HepG2 (cell line): ENCODE measurements around the gene MPC2. TPM values are rescaled to one million over a fixed set of nuclear protein-coding genes. Genes with fewer than 3 reads are reported as not detected.
A peak's percentile ranks its signal among the peaks of the same experiment; 100 is the strongest.

Source experiments
- ATF7-NPFF ChIP-seq: sonication (generic); formaldehyde crosslinking; IDR thresholded peaks from 2 replicates; pipeline ENCODE4 v1.8.1; 2023; ENCODE audit warnings: mild to moderate bottlenecking, low read depth, missing genetic modification reagents, moderate library complexity
- BHLHE40 ChIP-seq: IDR thresholded peaks from 2 replicates; pipeline ENCODE4 v1.6.1; 2011; ENCODE audit warnings: low read length, improper control_type of control experiment
- KAT7 ChIP-seq: IDR thresholded peaks from 2 replicates; pipeline ENCODE4 v1.6.1; 2018; ENCODE audit warnings: borderline replicate concordance, missing compliant biosample characterization
- KMT2A ChIP-seq: sonication (generic); formaldehyde crosslinking; IDR thresholded peaks from 2 replicates; pipeline ENCODE4 v1.4.0; 2020; ENCODE audit warnings: missing genetic modification reagents
- LCORL ChIP-seq, 2 experiments: fragments of 450-650 bp in 1 of 2; sonication (generic) in 1 of 2; formaldehyde crosslinking in 1 of 2; IDR thresholded peaks; 2 replicates each; pipeline versions ENCODE4 v1.5.0 to v1.6.1; 2017 to 2020; ENCODE audit warnings: antibody characterized with exemption in 1 of 2, missing genetic modification reagents in 1 of 2
- PHF20 ChIP-seq: sonication (generic); formaldehyde crosslinking; IDR thresholded peaks from 2 replicates; pipeline ENCODE4 v1.5.0; 2020; ENCODE audit warnings: mild to moderate bottlenecking, missing genetic modification reagents
- PITX1 ChIP-seq: sonication (generic); formaldehyde crosslinking; IDR thresholded peaks from 2 replicates; pipeline ENCODE4 v1.5.1; 2020; ENCODE audit warnings: mild to moderate bottlenecking, missing genetic modification reagents
- RAD21 ChIP-seq: fragments of 450-650 bp; formaldehyde crosslinking; IDR thresholded peaks from 2 replicates; pipeline ENCODE4 v1.5.0; 2020; ENCODE audit warnings: mild to moderate bottlenecking
- TGIF2 ChIP-seq: IDR thresholded peaks from 2 replicates; pipeline ENCODE4 v1.6.1; 2016; ENCODE audit warnings: control low read depth, missing compliant biosample characterization
- ZEB1 ChIP-seq: IDR thresholded peaks from 2 replicates; pipeline ENCODE4 v1.6.1; 2012; ENCODE audit warnings: mild to moderate bottlenecking, low read depth, inconsistent platforms; ENCODE audit not compliant: insufficient replicate concordance
- ZFP36L1 ChIP-seq: sonication (generic); formaldehyde crosslinking; IDR thresholded peaks from 2 replicates; pipeline ENCODE4 v1.8.0; 2022; ENCODE audit warnings: mild to moderate bottlenecking, missing genetic modification reagents, moderate library complexity
- ZFP41 ChIP-seq: sonication (generic); formaldehyde crosslinking; IDR thresholded peaks from 2 replicates; pipeline ENCODE4 v1.4.0; 2020; ENCODE audit warnings: mild to moderate bottlenecking, missing genetic modification reagents, borderline replicate concordance
- ZIK1 ChIP-seq: sonication (generic); formaldehyde crosslinking; IDR thresholded peaks from 2 replicates; pipeline ENCODE4 v1.5.0; 2020; ENCODE audit warnings: mild to moderate bottlenecking, low read depth, missing genetic modification reagents, borderline replicate concordance
- ZNF12 ChIP-seq: sonication (generic); formaldehyde crosslinking; IDR thresholded peaks from 2 replicates; pipeline ENCODE4 v1.5.0; 2020; ENCODE audit warnings: missing genetic modification reagents
- ZNF17 ChIP-seq: sonication (generic); formaldehyde crosslinking; IDR thresholded peaks from 2 replicates; pipeline ENCODE4 v1.5.0; 2020; ENCODE audit warnings: mild to moderate bottlenecking, missing genetic modification reagents
- ZNF33A ChIP-seq: sonication (generic); formaldehyde crosslinking; IDR thresholded peaks from 2 replicates; pipeline ENCODE4 v1.5.1; 2020; ENCODE audit warnings: missing genetic modification reagents, mild to moderate bottlenecking, moderate library complexity, borderline replicate concordance
- ZNF577 ChIP-seq: sonication (generic); formaldehyde crosslinking; IDR thresholded peaks from 2 replicates; pipeline ENCODE4 v1.4.0; 2020; ENCODE audit warnings: mild to moderate bottlenecking, low read depth, missing genetic modification reagents, borderline replicate concordance
- ZNF644 ChIP-seq: IDR thresholded peaks from 2 replicates; pipeline ENCODE4 v1.6.1; 2016; ENCODE audit warnings: low read depth
- ZNF674 ChIP-seq: sonication (generic); formaldehyde crosslinking; IDR thresholded peaks from 2 replicates; pipeline ENCODE4 v1.5.0; 2020; ENCODE audit warnings: low read depth, mild to moderate bottlenecking, missing genetic modification reagents
- ZNF772 ChIP-seq: sonication (generic); formaldehyde crosslinking; IDR thresholded peaks from 2 replicates; pipeline ENCODE4 v1.5.0; 2020; ENCODE audit warnings: mild to moderate bottlenecking, missing genetic modification reagents
- ZNF792 ChIP-seq: IDR thresholded peaks from 2 replicates; pipeline ENCODE4 v1.6.1; 2016
- polyA plus RNA-seq, 8 experiments: library from polyadenylated mRNA; depleted of rRNA in 3 of 8; stranded (reverse) in 7 of 8; unstranded in 1 of 8; fragments of >200 nt; fragmentation: Illumina TruSeq in 4 of 8; extraction: Trizol in 4 of 8; gene quantifications; 2 replicates each; pipeline versions ENCODE4 v1.2.1 to v1.2.3, GENCODE V29; 2011 to 2016; ENCODE audit warnings: low read depth in 4 of 8, missing spikeins in 1 of 8, mixed read lengths in 1 of 8; ENCODE audit not compliant: insufficient read depth in 1 of 8
- total RNA-seq, 5 experiments: library from RNA; depleted of rRNA; stranded (reverse); fragments of >200 nt; fragmentation: Illumina TruSeq; extraction: Trizol; gene quantifications; 2 replicates each; pipeline ENCODE4 v1.2.3, GENCODE V29; 2016; ENCODE audit warnings: low read depth in 1 of 5
- TF ChIP-seq, protein P1 (sequence below): sonication (generic); formaldehyde crosslinking; IDR thresholded peaks from 2 replicates; pipeline ENCODE4 v1.4.0; 2020; ENCODE audit warnings: missing genetic modification reagents
- TF ChIP-seq, protein P2 (sequence below): IDR thresholded peaks from 2 replicates; pipeline ENCODE4 v1.6.1; 2016

The MPC2 gene
- total and polyA plus RNA-seq, 2 of the 13 experiments (the other 11 are each of a cell fraction or from before 2014, with no cell fraction given), result 38.8 to 136 TPM

DNA sequence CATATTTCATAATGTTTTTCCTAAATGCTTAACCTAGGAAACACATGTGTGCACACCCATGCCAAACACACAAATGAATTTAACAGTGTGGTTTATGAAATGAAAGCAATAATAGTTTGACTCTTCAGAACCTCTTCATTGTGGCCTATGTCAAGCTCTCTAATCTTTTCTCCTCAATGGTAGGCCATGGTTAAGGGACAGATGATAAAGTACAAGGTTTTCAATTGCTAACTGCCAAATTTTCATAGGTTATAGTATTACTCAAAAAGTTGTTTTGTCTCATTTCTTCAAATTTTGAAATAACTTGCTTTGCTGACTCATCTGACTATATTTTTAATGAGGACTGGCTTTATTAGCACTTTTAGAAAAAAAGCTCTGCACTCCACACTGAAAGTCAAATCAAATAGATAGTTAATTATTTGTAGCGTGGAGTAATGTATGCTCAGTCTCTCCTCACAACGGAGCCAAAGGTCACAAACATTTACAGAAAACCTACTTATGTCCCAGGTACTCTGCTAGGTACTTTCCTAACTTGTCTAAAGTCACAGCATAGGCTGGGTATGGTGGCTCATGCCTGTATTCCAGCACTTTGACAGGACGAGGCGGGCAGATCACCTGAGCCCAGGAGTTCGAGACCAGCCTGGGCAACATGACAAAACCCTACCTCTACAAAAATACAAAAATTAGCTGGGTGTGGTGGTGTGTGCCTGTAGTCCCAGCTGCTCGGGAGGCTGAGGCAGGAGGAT is 19.9 kb downstream of the MPC2 start (continued):
- TF ChIP-seq, protein P1, sequence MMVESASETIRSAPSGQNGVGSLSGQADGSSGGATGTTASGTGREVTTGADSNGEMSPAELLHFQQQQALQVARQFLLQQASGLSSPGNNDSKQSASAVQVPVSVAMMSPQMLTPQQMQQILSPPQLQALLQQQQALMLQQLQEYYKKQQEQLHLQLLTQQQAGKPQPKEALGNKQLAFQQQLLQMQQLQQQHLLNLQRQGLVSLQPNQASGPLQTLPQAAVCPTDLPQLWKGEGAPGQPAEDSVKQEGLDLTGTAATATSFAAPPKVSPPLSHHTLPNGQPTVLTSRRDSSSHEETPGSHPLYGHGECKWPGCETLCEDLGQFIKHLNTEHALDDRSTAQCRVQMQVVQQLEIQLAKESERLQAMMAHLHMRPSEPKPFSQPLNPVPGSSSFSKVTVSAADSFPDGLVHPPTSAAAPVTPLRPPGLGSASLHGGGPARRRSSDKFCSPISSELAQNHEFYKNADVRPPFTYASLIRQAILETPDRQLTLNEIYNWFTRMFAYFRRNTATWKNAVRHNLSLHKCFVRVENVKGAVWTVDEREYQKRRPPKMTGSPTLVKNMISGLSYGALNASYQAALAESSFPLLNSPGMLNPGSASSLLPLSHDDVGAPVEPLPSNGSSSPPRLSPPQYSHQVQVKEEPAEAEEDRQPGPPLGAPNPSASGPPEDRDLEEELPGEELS (CRISPR knock-in tag), result peak; percentile 59; the same call in 1 of the 2 replicates
- TF ChIP-seq TGIF2 (CRISPR knock-in tag) (no peak; the same call in 1 of the 2 replicates), ZEB1 (no peak), LCORL (IDR thresholded peaks at IDR 0.05) (no peak), LCORL (CRISPR knock-in tag; IDR thresholded peaks at IDR 0.05) (peak; percentile 35; the same call in 1 of the 2 replicates), ZNF674 (no peak), ZFP41 (CRISPR knock-in tag) (no peak), KMT2A (CRISPR knock-in tag) (peak; percentile 21; the same call in 1 of the 2 replicates), PHF20 (CRISPR knock-in tag) (no peak), ZNF644 (CRISPR knock-in tag) (0 out of 2 replicates have a peak, but pooled peaks have one; percentile 35), ZNF12 (CRISPR knock-in tag) (no peak), ZNF17 (CRISPR knock-in tag) (no peak), PITX1 (CRISPR knock-in tag) (0 out of 2 replicates have a peak, but pooled peaks have one; percentile 31), ZFP36L1 (no peak), RAD21 (peak; percentile 17; the same call in 1 of the 2 replicates), ZIK1 (CRISPR knock-in tag) (no peak), ZNF772 (CRISPR knock-in tag) (no peak), KAT7 (CRISPR knock-in tag) (0 out of 2 replicates have a peak, but pooled peaks have one; percentile 41), ATF7-NPFF (CRISPR knock-in tag) (no peak), ZNF33A (CRISPR knock-in tag) (no peak), BHLHE40 (no peak), ZNF792 (CRISPR knock-in tag) (peak; percentile 56; the same call in 1 of the 2 replicates), ZNF577 (CRISPR knock-in tag) (no peak)
- TF ChIP-seq, protein P2, sequence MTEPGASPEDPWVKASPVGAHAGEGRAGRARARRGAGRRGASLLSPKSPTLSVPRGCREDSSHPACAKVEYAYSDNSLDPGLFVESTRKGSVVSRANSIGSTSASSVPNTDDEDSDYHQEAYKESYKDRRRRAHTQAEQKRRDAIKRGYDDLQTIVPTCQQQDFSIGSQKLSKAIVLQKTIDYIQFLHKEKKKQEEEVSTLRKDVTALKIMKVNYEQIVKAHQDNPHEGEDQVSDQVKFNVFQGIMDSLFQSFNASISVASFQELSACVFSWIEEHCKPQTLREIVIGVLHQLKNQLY (CRISPR knock-in tag), result no peak
- TF ChIP-seq, all 625 proteins: peak for 107
